GM12873 (cell line): Measurements from ENCODE around the gene IWS1.

Experiments used
- TF ChIP-seq, protein P1 (sequence below): IDR thresholded peaks from 2 replicates; pipeline ENCODE4 v1.5.1; 2012; ENCODE audit warnings: low read depth, mild to moderate bottlenecking, moderate library complexity, low read length, control low read depth; ENCODE audit not compliant: insufficient read depth; ENCODE audit errors: missing control alignments

Gene IWS1

DNA sequence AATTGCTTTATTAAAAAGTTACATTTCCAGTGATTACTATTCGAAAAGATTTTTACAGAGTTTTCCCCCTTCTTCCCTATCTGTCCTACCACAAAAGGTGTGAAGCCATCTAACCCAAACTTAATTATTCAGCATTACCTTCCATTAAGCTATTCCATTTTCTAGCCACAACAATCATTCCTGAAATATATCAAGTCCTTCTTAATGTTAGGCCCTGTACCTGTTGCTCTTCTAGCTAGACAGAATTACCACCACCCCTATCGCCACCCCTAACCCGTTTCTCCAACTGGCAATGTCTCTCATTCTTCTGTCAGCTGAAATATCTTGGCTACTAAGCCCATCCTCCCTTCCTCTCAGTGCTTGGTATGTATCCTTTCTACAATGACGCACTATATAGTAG, 13.9 kb downstream of the IWS1 start:
- TF ChIP-seq, protein P1, sequence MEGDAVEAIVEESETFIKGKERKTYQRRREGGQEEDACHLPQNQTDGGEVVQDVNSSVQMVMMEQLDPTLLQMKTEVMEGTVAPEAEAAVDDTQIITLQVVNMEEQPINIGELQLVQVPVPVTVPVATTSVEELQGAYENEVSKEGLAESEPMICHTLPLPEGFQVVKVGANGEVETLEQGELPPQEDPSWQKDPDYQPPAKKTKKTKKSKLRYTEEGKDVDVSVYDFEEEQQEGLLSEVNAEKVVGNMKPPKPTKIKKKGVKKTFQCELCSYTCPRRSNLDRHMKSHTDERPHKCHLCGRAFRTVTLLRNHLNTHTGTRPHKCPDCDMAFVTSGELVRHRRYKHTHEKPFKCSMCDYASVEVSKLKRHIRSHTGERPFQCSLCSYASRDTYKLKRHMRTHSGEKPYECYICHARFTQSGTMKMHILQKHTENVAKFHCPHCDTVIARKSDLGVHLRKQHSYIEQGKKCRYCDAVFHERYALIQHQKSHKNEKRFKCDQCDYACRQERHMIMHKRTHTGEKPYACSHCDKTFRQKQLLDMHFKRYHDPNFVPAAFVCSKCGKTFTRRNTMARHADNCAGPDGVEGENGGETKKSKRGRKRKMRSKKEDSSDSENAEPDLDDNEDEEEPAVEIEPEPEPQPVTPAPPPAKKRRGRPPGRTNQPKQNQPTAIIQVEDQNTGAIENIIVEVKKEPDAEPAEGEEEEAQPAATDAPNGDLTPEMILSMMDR: no peak

DNA sequence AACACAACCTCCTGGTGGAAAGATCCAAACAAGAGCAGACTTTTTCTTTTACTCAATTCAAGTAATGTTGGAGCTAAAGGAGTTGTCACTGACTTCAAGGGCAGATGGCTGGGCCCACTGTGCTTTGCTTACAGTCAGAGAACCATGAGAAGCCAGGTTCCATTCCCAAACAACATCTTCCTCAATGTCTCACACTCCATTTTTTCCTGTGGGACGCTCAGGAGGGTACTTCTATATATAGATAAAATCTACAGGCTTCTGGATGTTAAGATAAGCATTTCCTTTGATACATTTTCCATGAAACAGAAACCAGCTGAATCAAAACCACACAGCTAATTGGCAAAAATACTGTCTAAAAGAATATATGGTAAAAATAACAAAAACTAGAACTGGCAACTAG, 14.4 kb downstream of the IWS1 start:
- TF ChIP-seq, protein P1: no peak

DNA sequence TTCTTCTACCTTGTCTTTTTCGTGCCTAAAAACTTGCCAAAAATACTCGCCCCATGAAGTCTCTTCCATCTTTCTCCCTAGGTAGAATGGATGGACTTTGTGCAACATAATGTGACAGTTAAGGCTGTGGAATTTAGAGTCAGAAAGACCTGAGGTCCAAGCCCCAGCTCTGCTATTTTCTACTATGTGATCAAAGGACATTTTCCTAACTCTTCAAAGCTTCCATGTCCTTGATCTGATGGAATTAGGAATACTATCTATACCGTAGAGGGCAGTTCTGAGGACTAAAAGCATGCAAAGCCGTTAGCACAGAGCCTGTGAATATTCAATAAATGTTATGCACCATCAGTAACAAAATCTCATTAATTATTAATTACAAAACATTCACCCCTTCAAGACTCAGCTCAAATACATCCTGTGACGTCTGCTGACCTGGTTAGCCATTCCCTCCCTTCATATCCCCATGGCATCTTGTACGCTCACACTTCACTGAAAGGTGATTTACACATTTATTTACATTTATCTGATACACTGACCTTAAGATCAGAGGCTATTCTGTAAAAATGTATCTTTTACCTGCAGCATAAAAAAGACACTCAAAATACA, 15.1 kb downstream of the IWS1 start:
- TF ChIP-seq, protein P1: no peak

DNA sequence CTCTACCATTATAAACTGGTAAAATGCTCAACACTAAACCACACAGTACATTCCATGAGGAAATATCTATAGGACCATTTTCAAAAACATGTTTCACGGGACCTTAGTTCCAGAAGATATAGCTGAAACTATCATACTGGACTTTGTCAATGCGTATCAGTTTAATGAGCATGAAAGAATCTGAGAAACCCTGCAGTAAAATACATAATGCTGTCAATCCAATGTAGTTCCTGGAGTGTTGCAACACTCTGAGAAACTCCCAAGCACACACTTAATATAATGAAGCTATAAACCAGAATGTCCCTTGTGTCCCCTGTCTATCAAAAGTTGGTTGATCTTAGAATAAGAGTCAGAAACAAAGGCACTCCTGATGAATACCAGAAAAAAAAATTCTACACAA, 16.2 kb downstream of the IWS1 start:
- TF ChIP-seq, protein P1: no peak

DNA sequence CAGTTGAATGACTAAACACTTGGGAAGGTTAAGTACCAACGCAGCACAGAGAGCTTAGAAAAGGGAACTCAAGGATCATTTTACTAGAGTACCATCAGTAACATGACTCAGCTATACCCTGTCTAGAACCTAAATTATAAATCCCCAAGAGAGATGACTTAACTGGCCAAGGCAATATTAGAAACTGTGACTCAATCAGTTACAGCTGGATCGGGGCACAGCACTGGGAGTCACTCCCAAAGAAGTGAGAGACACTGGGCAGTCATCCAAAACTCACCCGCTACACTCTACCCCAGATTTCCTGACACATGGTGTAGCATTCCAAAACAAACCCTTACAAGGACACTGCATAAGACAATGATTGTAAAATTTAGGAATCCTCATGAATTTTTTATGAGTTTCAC, 17.7 kb downstream of the IWS1 start:
- TF ChIP-seq, protein P1: no peak

DNA sequence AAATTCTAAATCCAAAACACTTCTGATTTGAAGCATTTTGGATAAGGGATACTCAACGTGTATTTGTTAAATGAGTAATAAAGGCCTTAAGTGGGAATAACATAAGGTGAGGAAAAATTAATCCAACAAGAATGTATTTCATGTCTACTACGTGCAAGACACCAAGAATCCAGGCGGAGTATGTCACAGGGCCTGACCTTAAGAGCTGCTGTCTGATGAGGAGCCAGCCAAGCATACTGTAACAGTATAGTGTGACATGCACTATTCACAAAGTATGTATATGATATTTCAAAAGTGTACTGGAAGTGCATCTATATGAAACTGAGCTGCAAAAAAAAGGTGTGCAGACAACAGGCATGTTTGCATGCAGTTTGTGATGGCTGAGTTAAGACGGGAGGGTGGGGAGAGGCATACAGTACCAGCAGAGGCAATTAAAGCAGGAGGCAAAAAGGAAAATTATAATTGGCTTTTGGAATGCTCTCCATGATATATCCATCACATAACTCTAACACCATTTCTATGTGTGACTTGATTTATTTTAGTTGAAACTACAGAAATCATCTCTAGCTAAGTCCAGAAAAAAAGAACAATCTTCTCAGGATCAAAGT, 18.2 kb downstream of the IWS1 start:
- TF ChIP-seq, protein P1: no peak

DNA sequence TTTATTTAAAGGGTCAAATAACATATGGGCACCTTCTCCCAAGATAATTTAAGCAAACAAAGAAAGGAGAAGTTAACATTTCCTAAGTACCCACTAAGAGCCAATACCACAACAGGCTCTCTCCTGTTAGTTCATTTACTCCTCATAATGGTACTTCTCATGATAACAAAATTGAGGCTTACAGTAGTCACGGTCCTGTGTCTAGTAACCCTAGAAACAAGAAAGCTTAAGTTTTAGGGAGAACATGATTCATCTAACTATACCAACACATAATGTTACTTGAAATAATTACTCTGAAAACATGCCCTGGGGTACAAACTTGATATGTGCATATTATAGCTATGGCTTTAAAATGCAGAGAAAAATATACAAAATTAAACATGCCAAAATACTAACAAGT, 19.8 kb downstream of the IWS1 start:
- TF ChIP-seq, protein P1: no peak
